ENCODE data around the gene TSPEAR. TPM values are rescaled to one million over a fixed set of nuclear protein-coding genes. Genes with fewer than 3 reads are reported as not detected.

TSPEAR gene
- total RNA-seq, 4 donors from 2014 or later: not detected

- 95 to 96% methylated on average over 3 of the region's 3 CpGs for WGBS, 2 donors
- Histone ChIP-seq H3K36me3 (peaks cover 0 to 14% (median 0%) of the 10 kb centered on the region in 3 donors), H3K27ac (no peak overlapping the region), H3K27me3 (peaks cover 0 to 25% of the 10 kb centered on the region in 2 donors), H3K9me3 (peaks cover 0 to 12% (median 0%) of the 10 kb centered on the region in 4 donors), H3K4me1 (peaks cover 0 to 16% (median 3%) of the 10 kb centered on the region in 4 donors), H3K4me3 (no peak overlapping the region)
- no peak for DNase-seq (ENCODE audit: low spot score in 2 of 2)
- TF ChIP-seq CTCF (IDR thresholded peaks at IDR 0.05): no peak
- no peak for TF ChIP-seq POLR2A (IDR thresholded peaks at IDR 0.05)
- no peak for TF ChIP-seq EP300 (IDR thresholded peaks at IDR 0.05)
Observed at GRCh38 chr21:44453120-44453519, 258.3 kb downstream of the TSPEAR start.

- Histone ChIP-seq H3K4me3 (no peak overlapping the region), H3K4me1 (peaks cover 0 to 9% (median 2%) of the 10 kb centered on the region in 4 donors), H3K36me3 (no peaks in the 10 kb centered on the region), H3K27ac (no peak overlapping the region), H3K27me3 (peaks cover 0 to 33% of the 10 kb centered on the region in 2 donors), H3K9me3 (peaks cover 0 to 12% (median 0%) of the 10 kb centered on the region in 4 donors)
- TF ChIP-seq POLR2A (IDR thresholded peaks at IDR 0.05) (no peak), EP300 (IDR thresholded peaks at IDR 0.05) (no peak), CTCF (IDR thresholded peaks at IDR 0.05) (no peak)
- WGBS, 2 donors: 80 to 82% methylated on average over 14 of the region's 14 CpGs
- DNase-seq (ENCODE audit: low spot score in 2 of 2): no peak
Observed at GRCh38 chr21:44450999-44451398, 260.4 kb downstream of the TSPEAR start.

GRCh38 chr21:44450402-44450801 lies 261.0 kb downstream of the TSPEAR start:
- Histone ChIP-seq H3K36me3 (no peaks in the 10 kb centered on the region), H3K4me1 (peaks cover 0 to 5% (median 0%) of the 10 kb centered on the region in 4 donors), H3K27ac (no peak overlapping the region), H3K27me3 (peaks cover 0 to 35% of the 10 kb centered on the region in 2 donors), H3K9me3 (peaks cover 0 to 12% (median 0%) of the 10 kb centered on the region in 4 donors), H3K4me3 (no peak overlapping the region)
- TF ChIP-seq POLR2A (IDR thresholded peaks at IDR 0.05): no peak
- TF ChIP-seq CTCF (IDR thresholded peaks at IDR 0.05): no peak
- TF ChIP-seq EP300 (IDR thresholded peaks at IDR 0.05): no peak
- 68 to 70% methylated on average over 12 to 14 of the region's 14 CpGs for WGBS, 2 donors
- DNase-seq (ENCODE audit: low spot score in 2 of 2): no peak

- WGBS, 2 donors: 42 to 51% methylated on average over 21 to 27 of the region's 28 CpGs
- Histone ChIP-seq H3K9me3 (peaks cover 0 to 12% (median 0%) of the 10 kb centered on the region in 4 donors), H3K4me3 (no peak overlapping the region), H3K27ac (no peak overlapping the region), H3K4me1 (peaks cover 0 to under 1% (median 0%) of the 10 kb centered on the region in 4 donors), H3K36me3 (no peaks in the 10 kb centered on the region), H3K27me3 (peaks cover 0 to 41% of the 10 kb centered on the region in 2 donors)
- no peak for DNase-seq (ENCODE audit: low spot score in 2 of 2)
- TF ChIP-seq POLR2A (IDR thresholded peaks at IDR 0.05): no peak
- TF ChIP-seq EP300 (IDR thresholded peaks at IDR 0.05): no peak
- TF ChIP-seq CTCF (IDR thresholded peaks at IDR 0.05): no peak
Observed at GRCh38 chr21:44449473-44450363, 261.7 kb downstream of the TSPEAR start.

- peaks cover 0 to 12% (median 0%) of the 10 kb centered on the region in 4 donors for H3K9me3 ChIP-seq
- no peaks in the 10 kb centered on the region for H3K36me3 ChIP-seq
- TF ChIP-seq EP300 (IDR thresholded peaks at IDR 0.05) (no peak), POLR2A (IDR thresholded peaks at IDR 0.05) (no peak), CTCF (IDR thresholded peaks at IDR 0.05) (no peak)
- DNase-seq (ENCODE audit: low spot score in 2 of 2): no peak
- 34 to 49% methylated on average over 6 to 12 of the region's 13 CpGs for WGBS, 2 donors
- no peak overlapping the region for H3K27ac ChIP-seq
- peaks cover 0 to 46% of the 10 kb centered on the region in 2 donors for H3K27me3 ChIP-seq
- no peak overlapping the region for H3K4me3 ChIP-seq
- no peaks in the 10 kb centered on the region for H3K4me1 ChIP-seq
Observed at GRCh38 chr21:44448651-44449131, 262.7 kb downstream of the TSPEAR start.
